Natural killer cell (primary cell): ENCODE data around the gene ODAD2. TPM values are rescaled to one million over a fixed set of nuclear protein-coding genes. Genes with fewer than 3 reads are reported as not detected.
A peak's percentile ranks its signal among the peaks of the same experiment; 100 is the strongest.

Source experiments
- ATAC-seq, 3 donors: fragments of 150-1000 bp in 2 of 3; fragments of 200-7000 bp in 1 of 3; cut with Tn5 transposase; 1 replicate in 1 of 3; 2 replicates in 2 of 3; pipeline ENCODE4 v1.10.0; 2021; ENCODE audit warnings: mild to moderate bottlenecking in 2 of 3, moderate library complexity in 2 of 3
- DNase-seq, 2 donors: peaks; one replicate each; pipeline versions ENCODE4 v3.0.0 to v3.0.0-alpha.2; 2013 to 2021; ENCODE audit warnings: mixed read lengths in 1 of 2
- H3K27ac ChIP-seq: one replicate; pipeline ENCODE4 v1.5.1; 2013; ENCODE audit warnings: mild to moderate bottlenecking, low read length
- H3K27me3 ChIP-seq: one replicate; pipeline ENCODE4 v1.6.1; 2013; ENCODE audit warnings: low read length; ENCODE audit not compliant: control insufficient read depth, insufficient read depth
- H3K36me3 ChIP-seq: one replicate; pipeline ENCODE4 v1.6.1; 2013; ENCODE audit warnings: low read length; ENCODE audit not compliant: control insufficient read depth, insufficient read depth
- H3K4me1 ChIP-seq: one replicate; pipeline ENCODE4 v1.6.1; 2013; ENCODE audit warnings: low read length; ENCODE audit not compliant: control insufficient read depth, insufficient read depth
- H3K4me3 ChIP-seq: one replicate; pipeline ENCODE4 v1.5.1; 2013; ENCODE audit warnings: low read length
- H3K9me3 ChIP-seq: one replicate; pipeline ENCODE4 v1.6.1; 2013; ENCODE audit warnings: low read length; ENCODE audit not compliant: control insufficient read depth, insufficient read depth
- H3K27ac Mint-ChIP-seq, 2 donors: one replicate each; pipeline ENCODE4 v1.8.0; 2022; ENCODE audit warnings: mild to moderate bottlenecking in 2 of 2, mixed read lengths in 2 of 2, moderate library complexity in 1 of 2
- H3K27me3 Mint-ChIP-seq, 2 donors: one replicate each; pipeline ENCODE4 v1.8.0; 2022; ENCODE audit warnings: low read depth in 2 of 2, mixed read lengths in 2 of 2
- H3K36me3 Mint-ChIP-seq: one replicate; pipeline ENCODE4 v1.8.0; 2022; ENCODE audit warnings: mixed read lengths
- H3K4me1 Mint-ChIP-seq, 2 donors: one replicate each; pipeline ENCODE4 v1.8.0; 2022; ENCODE audit warnings: mixed read lengths in 2 of 2
- H3K4me3 Mint-ChIP-seq: one replicate; pipeline ENCODE4 v1.8.0; 2022; ENCODE audit warnings: mild to moderate bottlenecking, moderate library complexity, mixed read lengths
- H3K9me3 Mint-ChIP-seq, 2 donors: one replicate each; pipeline ENCODE4 v1.8.0; 2022; ENCODE audit warnings: mixed read lengths in 2 of 2
- CTCF ChIP-seq: fragments of 200-600 bp; IDR thresholded peaks from one replicate; pipeline ENCODE4 v1.8.0; 2022; ENCODE audit warnings: antibody characterized with exemption
- WGBS: methylation state at CpG from one replicate; pipeline ENCODE4 v1.1.7; 2013; ENCODE audit warnings: missing lambda C conversion rate; ENCODE audit not compliant: insufficient coverage; 5-methylcytosine and 5-hydroxymethylcytosine counted together
- intact Hi-C: fragments of 100-400 bp; cut with micrococcal nuclease; formaldehyde crosslinking; loops from one replicate; pipeline ENCODE4 v1.14.2; 2022
- total RNA-seq, 4 donors: library from RNA; stranded (reverse); fragments of 120-200 nt in 1 of 4; gene quantifications; one replicate each; pipeline versions ENCODE4 v1.2.3 to v1.2.4, GENCODE V29; 2013 to 2022

ODAD2 gene
- total RNA-seq, 3 donors from 2014 or later (not counting 1 experiment from before 2014, with no cell fraction given), result not detected

- no peak overlapping the region for H3K4me3 ChIP-seq
- WGBS, result 89% methylated on average over 2 of the region's 2 CpGs
- intact Hi-C loops, result no loop called here
- H3K36me3 ChIP-seq, result no peaks in the 10 kb centered on the region
- H3K27me3 Mint-ChIP-seq, result peaks cover 27 to 36% of the 10 kb centered on the region in 2 donors
- H3K27ac Mint-ChIP-seq, result no peak overlapping the region
- H3K9me3 ChIP-seq, result no peaks in the 10 kb centered on the region
- DNase-seq (no peak), ATAC-seq (no peak)
- no peak overlapping the region for H3K4me3 Mint-ChIP-seq
- TF ChIP-seq CTCF, result no peak
- H3K4me1 Mint-ChIP-seq, result no peaks in the 10 kb centered on the region
- no peaks in the 10 kb centered on the region for H3K9me3 Mint-ChIP-seq
- no peaks in the 10 kb centered on the region for H3K27me3 ChIP-seq
- peaks cover 6% of the 10 kb centered on the region for H3K36me3 Mint-ChIP-seq
- no peak overlapping the region for H3K27ac ChIP-seq
- no peaks in the 10 kb centered on the region for H3K4me1 ChIP-seq
Measured at GRCh38 chr10:27784272-27784671, 214.6 kb downstream of the ODAD2 start.

DNA sequence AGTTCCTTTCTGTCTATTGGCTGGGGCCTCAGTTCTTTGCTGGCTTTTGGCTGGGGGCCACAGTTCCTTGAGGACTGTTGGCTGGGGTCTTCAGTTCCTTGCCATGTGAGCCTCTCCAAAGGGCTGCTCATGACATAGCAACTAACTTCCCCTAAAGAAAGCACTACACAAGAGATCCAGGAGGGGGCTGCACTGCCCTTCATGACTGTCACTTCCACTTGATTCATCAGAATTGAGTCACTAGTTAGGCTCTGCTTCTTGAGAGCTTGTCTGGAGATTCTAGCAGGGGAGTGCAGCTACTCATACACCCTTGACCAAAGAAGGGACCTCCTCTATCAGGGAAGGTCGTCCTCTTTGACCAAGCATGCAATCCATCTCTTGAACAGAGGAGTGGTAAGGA is 215.2 kb downstream of the ODAD2 start:
- no peaks in the 10 kb centered on the region for H3K27me3 ChIP-seq
- peak in 1 of 2 donors; percentile 45 for DNase-seq

GRCh38 chr10:27779462-27780015 is 219.3 kb downstream of the ODAD2 start:
- Histone ChIP-seq H3K27ac (no peak overlapping the region), H3K4me3 (no peak overlapping the region), H3K4me1 (no peaks in the 10 kb centered on the region), H3K27me3 (no peaks in the 10 kb centered on the region), H3K9me3 (no peaks in the 10 kb centered on the region), H3K36me3 (no peaks in the 10 kb centered on the region)
- no peak for TF ChIP-seq CTCF
- intact Hi-C loops, result no loop called here
- WGBS, result 90% methylated on average over 9 of the region's 9 CpGs
- peaks cover 6% of the 10 kb centered on the region for H3K36me3 Mint-ChIP-seq
- no peak overlapping the region for H3K27ac Mint-ChIP-seq
- H3K9me3 Mint-ChIP-seq, result no peaks in the 10 kb centered on the region
- H3K4me3 Mint-ChIP-seq, result no peak overlapping the region
- H3K4me1 Mint-ChIP-seq, result no peaks in the 10 kb centered on the region
- DNase-seq (no peak), ATAC-seq (no peak)
- peaks cover 29 to 40% of the 10 kb centered on the region in 2 donors for H3K27me3 Mint-ChIP-seq

More for the DNA sequence above, 215.2 kb downstream of the ODAD2 start:
- no peaks in the 10 kb centered on the region for H3K4me1 Mint-ChIP-seq
- no CpG with 5 or more reads among the region's 1 CpG for WGBS
- TF ChIP-seq CTCF, result no peak
- H3K4me3 Mint-ChIP-seq, result no peak overlapping the region
- H3K27me3 Mint-ChIP-seq, result peaks cover 21 to 34% of the 10 kb centered on the region in 2 donors
- no peak overlapping the region for H3K27ac Mint-ChIP-seq
- Histone ChIP-seq H3K9me3 (no peaks in the 10 kb centered on the region), H3K36me3 (no peaks in the 10 kb centered on the region), H3K4me1 (no peaks in the 10 kb centered on the region), H3K4me3 (no peak overlapping the region), H3K27ac (no peak overlapping the region)
- peaks cover 6% of the 10 kb centered on the region for H3K36me3 Mint-ChIP-seq
- intact Hi-C loops, result no loop called here
- peak; percentile 56 to 60 (median 57) for ATAC-seq
- no peaks in the 10 kb centered on the region for H3K9me3 Mint-ChIP-seq

- Mint-ChIP-seq H3K9me3 (no peaks in the 10 kb centered on the region), H3K36me3 (no peaks in the 10 kb centered on the region), H3K4me1 (no peaks in the 10 kb centered on the region), H3K4me3 (no peak overlapping the region), H3K27ac (no peak overlapping the region), H3K27me3 (peaks cover 34 to 57% of the 10 kb centered on the region in 2 donors)
- no peak for ATAC-seq
- WGBS, result 63% methylated on average over 1 of the region's 2 CpGs
- TF ChIP-seq CTCF, result no peak
- intact Hi-C loops, result no loop called here
- Histone ChIP-seq H3K4me1 (no peaks in the 10 kb centered on the region), H3K4me3 (no peak overlapping the region), H3K27ac (no peak overlapping the region), H3K36me3 (no peaks in the 10 kb centered on the region), H3K27me3 (peaks cover 3% of the 10 kb centered on the region), H3K9me3 (no peaks in the 10 kb centered on the region)
- DNase-seq, result no peak
Measured at GRCh38 chr10:27774831-27775230, 224.0 kb downstream of the ODAD2 start.
